TTC549 (cell line): ENCODE results near the gene FASN.
A peak's percentile ranks its signal among the peaks of the same experiment; 100 is the strongest.
"Not testable (repeated sequence)": the region's sequence is repeated elsewhere in the genome, so short reads cannot be mapped to it uniquely, and the experiment has no call there.

Experiments used
- FAIRE-seq: peaks from 2 replicates; lab custom pipeline; 2012; peaks lifted over from hg19 to GRCh38; lab: Jason Lieb, UNC

The FASN gene

DNA sequence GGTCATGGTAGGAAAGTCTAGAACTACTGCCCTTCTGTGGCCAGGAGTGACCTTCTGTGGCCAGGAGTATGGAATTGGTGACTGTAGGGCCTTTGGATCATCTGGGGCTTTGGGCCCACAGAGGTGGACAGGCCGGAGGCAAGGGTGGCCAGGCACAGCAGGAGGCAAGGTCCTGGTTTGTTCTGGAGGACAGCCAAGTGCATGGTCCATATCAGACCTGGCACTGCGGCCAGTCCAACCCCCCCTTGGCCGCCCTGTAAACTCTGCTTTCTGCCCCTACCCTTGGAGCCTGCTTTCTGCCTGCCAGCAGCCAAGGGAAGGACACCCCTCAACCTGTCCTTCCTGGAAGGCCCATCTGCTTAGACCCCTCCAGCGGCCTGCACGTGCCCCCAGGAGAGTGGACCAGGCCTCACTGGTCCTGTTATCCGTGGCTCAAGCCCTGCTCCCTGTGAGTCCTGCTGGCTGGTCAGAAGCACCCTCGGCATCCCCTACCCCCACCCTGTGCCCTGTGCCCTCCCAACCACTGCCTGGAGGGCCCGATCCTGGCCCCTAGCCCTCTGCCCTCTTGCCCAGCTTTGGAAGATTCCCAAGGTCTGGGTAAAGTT is 58.2 kb downstream of the FASN start:
- no peak for FAIRE-seq

DNA sequence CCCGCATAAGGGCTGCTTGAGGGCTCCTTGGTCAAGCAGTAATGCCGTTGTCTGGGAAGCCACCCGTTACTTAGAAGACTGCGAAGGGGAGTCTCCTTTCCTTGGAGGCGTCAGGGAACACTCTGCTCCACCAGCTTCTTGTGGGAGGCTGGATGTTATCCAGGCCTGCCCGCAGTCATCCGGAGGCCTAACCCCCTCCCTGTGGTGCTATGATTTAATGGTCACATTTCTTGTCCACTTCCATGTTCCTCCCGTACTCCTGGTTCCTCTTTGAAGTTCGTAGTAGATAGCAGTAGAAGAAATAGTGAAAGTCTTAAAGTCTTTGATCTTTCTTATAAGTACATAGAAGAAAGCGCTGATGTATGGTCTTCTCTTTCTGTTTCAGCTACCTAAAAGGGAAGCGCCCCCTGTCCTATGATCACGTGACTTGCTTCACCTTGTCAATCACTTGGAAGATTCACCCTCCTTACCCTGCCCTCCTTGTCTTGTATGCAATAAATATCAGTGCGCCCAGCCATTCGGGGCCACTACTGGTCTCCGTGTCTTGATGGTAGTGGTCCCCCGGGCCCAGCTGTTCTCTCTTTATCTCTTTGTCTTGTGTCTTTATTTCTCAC is 59.1 kb downstream of the FASN start:
- not testable (repeated sequence) for FAIRE-seq

DNA sequence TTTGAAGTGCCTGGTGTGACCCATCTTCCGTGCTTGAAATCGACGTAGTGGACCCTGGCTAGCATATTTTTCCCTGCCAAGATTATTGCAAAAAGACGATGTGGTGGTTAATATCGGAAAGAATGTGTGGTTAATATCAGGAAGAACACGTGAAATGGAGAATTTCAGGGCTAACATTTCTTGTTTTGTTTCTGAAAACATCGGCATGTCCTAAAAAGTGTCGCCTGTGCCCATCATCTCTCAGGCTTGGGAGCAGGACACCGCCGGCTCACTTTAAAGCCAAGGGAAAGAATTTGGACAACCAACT is 60.2 kb downstream of the FASN start:
- no peak for FAIRE-seq

DNA sequence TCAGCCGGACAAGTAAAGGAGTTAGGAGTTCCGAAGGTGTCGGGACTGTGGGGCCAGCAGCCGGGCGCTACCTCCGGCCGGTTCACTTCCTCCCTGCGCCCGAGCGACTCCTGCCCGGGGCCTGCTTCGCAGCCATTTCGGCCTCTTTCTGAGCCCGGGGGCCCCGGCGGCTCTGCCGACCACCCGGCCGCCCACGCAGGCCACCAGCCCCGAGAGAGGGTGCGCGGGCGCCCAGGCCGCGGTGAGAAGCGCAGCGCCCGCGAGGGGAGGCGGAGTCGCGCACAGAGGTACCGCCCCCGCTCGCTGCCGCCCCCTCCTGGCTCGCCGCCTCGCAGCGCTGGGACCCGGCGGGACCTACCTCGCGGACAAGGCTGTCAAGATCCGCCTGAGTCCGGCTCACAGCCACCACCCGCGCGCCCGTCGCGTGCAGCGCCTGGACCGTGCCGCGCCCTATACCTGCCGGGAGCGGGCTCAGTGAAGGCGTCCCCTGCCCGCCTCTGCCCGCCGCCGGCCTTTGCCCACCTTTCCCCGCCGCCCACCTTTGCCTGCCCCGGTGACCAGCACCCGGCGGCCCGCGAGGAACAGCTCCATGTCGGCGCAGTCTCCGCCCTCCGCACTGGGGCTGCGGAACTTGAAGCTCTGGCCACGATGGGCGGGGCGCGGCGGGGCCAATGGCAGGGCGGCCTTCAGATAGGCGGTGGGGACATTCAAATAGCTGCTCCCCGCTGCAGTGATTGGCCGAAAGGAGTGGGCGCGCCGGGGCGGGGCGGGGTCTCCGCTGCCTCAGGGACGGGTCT is 60.7 kb downstream of the FASN start, which contains the start of gene DCXR:
Gene DCXR (minus strand): TSS at position 606 of the 797 bp plus-strand sequence. CDS start 15 bp downstream, at position 591.
- peak; percentile 83 for FAIRE-seq

DNA sequence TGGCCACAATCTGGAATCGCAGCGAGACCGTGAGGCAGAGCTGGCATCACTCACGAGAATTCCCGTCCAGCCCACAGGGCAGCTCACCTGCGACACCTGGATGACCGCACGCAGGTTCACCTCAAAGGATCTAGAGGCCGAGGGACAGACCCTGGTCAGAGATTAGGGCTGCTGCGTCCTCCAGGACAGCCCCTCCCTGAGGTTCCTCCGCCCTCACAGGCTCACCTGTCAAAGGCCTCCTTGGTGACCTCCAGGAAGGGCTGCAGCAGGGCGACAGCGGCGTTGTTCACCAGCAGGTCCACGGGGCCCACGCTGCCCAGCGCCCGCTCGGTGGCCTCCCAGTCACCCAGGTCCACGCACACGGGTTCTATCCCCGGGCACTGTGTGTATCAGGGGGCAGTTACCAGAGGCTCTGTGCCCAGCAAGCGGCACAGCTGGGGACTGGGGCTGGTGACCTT is 61.4 kb downstream of the FASN start:
- no peak for FAIRE-seq

DNA sequence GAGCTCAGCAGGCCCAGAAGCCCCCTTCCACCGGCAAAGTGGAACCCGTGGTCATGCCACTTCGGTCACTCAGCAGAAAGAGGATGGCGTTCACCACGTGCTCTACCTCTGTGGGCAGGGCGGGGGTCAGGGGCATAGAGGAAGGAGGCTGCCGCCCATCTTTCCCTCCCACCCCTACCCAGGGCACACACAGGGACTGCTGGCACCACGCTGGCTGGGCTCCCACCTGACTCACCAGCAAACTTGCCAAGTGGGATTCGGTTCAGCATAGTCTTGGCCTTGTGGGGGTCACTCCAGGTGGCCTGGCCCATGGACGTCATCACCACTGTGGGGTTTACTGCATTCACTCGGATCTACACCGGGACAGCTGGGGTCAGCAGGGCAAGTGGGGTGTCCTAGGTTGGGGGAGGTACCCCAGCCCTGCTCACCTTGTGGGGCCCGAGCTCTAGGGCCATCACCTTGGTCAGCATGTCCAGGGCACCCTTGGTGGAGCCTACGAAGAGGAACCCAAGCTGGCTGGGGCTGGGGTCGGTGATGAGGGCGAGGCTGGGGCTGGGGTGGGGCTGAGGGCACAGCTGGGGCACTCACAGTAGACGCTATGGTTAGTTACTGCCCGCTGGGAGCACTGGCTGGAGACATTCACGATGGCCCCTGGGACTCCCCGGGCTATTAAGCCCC is 61.9 kb downstream of the FASN start:
- FAIRE-seq: no peak

DNA sequence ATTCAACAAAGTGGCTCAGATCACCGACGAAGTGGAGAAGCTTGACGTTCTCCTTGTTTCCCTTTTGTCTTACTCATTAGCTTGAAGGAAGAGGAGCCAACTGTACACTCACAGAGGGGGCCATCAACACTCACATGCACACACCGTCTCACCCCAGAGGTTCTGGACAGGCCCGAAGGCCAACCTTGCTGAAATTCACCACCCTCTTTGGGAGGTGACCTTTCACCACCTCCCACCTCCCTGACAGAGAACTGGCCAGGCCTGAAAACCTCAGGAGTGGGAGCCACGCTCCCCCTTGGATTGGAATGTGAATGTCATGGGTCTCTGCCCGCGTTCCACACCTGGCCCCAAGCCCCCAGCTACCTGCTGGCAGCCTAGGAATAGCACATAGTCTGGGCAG is 62.5 kb downstream of the FASN start:
- no peak for FAIRE-seq

DNA sequence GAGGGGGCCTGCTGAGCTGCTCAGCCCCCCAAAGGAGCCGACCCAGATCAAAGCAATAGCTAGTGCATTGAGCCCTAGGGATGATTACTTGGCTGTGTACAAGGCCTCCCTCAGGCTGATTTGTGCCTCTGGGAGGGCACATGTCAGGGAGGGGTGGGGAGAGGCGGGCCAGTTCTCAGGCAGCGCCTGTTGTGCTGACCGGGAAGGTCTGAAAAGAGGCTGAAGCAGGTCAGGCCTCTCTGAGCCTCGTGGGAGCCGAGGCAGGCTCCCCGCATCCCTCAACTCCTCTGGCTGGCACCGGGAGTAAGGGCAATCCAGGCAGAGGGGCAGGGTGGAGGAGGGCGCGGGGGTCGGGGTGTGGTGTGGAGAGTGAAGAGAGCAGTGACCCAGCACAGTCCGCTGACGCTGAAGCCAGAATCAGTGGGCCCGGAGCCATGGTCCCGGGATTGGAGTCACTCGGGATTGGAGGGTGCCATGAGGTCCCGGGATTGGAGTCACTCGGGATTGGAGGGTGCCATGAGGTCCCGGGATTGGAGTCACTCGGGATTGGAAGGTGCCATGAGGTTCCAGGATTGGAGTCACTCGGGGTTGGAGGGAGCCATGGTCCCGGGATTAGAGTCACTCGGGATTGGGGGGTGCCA is 63.5 kb downstream of the FASN start:
- FAIRE-seq: no peak

DNA sequence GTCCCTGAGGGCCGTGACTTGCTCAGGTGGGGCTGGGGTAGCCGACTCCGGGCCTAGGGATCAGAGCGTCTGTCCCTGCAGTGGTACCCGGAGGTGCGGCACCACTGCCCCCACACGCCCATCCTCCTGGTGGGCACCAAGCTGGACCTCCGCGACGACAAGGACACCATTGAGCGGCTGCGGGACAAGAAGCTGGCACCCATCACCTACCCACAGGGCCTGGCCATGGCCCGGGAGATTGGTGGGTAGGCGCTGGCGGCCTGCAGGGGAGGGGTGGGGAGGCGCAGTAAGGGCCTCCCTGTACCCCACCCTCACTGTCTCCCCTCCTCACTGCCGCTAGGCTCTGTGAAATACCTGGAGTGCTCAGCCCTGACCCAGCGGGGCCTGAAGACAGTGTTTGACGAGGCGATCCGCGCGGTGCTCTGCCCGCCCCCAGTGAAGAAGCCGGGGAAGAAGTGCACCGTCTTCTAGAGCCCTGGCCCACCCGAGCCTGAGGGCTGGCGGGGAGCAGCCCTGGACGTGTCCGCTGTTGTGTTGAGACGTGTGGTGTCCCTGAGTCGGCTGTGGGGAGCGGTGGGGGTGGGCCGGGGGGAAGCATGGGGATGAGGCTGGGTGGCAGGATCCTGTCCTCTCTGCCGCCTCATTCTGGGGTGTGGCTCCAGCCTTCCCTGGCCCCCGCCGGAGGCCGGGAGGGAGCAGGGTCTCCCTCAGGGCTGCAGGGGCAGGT is 64.5 kb downstream of the FASN start:
- no peak for FAIRE-seq

DNA sequence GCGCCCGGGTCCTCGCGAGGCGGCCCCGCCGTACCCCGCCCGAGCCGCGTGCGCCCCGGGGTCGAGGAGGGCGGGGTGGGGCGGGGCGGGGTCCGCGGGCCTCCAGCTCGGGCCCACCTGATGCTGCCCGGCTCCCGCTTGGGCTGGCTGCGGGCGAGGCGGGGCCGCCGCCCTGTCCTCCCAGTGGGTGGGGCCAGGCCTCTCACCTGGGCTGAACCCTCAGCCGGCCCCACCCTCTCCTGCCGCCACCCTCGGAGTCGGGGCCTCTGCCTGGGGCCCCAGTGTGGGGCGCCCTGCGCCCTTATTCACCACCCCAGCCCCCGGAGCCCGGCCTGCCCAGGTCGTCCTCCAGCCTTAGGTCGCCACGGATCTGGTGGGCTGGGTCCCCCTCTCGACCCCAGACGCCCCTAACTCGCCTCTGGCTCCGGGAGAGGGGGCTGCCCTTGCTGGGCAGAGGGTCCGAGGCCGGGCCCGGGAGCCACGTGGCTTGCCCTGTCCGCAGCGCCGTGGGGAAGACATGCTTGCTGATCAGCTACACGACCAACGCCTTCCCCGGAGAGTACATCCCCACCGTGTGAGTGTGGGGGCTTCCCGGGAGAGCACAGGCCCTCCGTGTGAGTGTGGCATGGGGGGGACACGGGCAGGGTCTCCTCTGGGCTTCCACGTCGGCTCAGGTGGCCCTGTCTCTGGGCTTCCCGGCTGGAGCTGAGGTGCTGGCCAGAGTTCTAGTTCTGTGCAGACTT is 66.0 kb downstream of the FASN start:
- no peak for FAIRE-seq

DNA sequence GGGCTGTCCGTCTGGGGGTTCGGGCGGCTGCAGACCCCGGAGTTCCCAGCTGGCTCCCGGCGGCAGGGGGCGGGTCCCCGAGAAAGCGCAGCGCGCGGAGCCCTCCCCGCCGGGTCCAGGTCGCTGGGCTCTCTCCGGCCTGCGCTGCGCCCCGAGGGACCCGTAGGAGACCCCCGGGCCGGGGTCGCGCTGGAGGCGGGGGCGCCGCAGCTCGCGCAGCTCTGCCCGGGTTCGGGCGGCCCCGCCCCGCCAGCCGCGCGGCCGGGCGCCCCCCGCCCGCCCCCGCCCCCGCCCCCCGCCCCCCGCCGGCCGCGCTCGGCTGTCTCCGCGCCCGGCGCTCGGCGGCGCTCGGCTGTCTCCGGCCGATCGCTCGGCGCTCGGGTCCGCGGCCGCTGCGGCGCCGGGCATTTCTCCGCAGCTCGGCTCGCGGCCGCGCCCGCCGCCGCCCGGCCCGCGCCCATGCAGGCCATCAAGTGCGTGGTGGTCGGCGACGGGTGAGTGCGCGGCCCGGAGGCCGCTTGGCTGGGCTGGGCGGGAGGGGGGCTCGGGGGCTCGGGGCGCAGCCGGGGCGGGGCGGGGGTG is 66.6 kb downstream of the FASN start, which contains the start of gene RAC3:
Gene RAC3 (plus strand): TSS at position 376 of the 582 bp plus-strand sequence. CDS start 84 bp downstream, at position 460.
- FAIRE-seq: no peak

DNA sequence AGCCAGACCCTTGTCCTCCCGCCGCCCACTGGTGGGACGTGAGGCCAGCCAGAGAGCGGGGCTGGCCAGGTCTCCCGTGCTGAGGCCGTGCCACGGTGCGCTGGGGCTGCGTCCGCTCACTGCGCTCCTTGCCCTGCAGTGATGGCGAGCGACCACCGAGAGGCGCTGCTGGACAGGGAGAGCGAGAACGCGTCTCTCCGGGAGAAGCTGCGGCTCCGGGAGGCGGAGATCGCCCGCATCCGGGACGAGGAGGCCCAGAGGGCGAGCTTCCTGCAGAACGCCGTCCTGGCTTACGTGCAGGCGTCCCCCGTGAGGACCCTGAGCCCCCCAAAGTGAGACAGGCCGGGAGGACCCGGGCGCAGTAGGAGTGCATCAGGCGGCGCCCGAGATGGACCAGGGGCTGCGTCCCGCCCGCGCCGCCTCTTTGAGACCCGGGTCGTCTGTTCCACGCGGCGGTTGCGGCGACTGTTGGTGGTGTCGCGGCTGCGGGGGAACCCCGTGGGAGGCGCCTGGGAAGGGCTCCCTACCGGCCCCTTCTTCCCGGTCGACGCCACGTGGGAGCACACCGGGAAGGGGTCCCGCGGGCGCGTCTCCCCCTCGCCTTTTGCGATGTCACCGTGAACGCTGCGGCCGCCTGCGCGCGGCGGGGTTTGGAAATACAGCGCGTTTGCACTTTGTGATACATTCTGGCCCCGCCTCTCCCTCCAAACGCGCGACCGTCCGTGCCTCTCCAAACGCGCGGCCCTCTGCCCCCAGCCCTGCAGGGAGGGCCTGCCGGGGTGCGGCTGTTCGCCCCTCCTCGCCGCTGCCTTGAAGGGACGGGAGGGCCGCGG is 67.3 kb downstream of the FASN start:
- FAIRE-seq: no peak

DNA sequence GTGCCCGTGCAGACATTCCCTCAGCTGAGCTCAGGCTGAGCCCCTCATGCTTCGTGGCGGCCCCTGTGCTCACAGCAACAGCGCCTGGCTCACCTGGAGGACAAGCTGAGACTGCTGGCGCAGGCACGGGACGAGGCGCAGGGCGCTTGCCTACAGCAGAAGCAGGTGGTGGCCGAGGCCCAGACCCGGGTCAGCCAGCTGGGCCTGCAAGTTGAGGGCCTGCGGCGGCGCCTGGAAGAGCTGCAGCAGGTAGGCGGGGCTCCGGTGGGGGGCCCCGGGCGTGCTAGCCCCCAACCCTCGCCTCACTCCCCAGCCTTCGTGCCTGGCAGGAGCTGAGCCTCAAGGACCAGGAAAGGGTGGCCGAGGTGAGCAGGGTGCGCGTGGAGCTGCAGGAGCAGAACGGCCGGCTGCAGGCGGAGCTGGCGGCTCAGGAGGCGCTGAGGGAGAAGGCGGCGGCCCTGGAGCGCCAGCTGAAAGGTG is 68.0 kb downstream of the FASN start:
- no peak for FAIRE-seq

DNA sequence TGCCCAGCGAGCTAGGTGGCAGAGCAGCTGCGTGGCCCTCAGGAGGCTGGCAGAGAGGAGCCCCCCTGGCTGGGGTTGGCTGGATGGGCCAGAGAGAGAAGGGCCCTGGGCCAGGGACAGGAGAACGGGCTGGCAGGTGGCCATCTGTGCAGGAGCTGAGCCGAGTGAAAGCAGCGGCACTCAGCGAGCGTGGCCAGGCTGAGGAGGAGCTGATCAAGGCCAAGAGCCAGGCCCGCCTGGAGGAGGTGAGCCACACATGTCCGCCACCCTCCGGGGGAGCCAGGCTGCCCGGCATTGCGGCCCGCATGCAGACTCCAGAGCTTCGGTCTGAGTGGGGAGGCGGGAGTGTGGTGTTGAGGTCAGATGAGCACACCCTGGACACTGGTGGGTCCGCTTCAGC is 68.6 kb downstream of the FASN start:
- FAIRE-seq: no peak

DNA sequence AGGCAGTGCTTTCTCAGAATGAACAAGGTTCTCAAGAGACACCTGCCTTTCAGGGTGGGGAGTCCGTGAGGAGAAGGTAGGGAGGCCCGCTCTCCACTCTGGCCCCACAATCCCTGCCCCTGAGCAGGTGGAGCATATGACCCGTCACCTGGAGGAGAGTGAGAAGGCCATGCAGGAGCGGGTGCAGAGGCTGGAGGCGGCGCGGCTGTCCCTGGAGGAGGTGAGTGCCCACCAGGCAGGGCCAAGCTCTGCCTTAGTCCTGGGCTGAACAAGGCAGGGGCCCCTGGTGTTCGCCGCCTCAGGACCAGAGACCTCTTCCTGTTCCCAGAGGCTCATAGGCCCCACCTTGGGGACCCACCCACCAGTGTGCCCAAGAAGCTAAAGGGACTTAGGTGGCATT is 69.1 kb downstream of the FASN start:
- no peak for FAIRE-seq
